CD4-positive, alpha-beta T cell treated with Interleukin-17A for 4 hours (primary cell): ENCODE results near the gene SYT14.
"Not testable (repeated sequence)": the region's sequence is repeated elsewhere in the genome, so short reads cannot be mapped to it uniquely, and the experiment has no call there.

Experiments
- DNase-seq: peaks from one replicate; pipeline ENCODE4 v3.0.0-alpha.2; 2020; ENCODE audit warnings: mixed read lengths

The SYT14 gene

GRCh38 chr1:210027994-210028393, 90.0 kb downstream of the SYT14 start:
- no peak for DNase-seq

- no peak for DNase-seq
Observed at GRCh38 chr1:210031473-210031872, 93.5 kb downstream of the SYT14 start.

- no peak for DNase-seq
Observed at GRCh38 chr1:210043058-210043457, 105.0 kb downstream of the SYT14 start.

- no peak for DNase-seq
Observed at GRCh38 chr1:210049616-210050015, 111.6 kb downstream of the SYT14 start.

- not testable (repeated sequence) for DNase-seq
Observed at GRCh38 chr1:210050491-210050890, 112.5 kb downstream of the SYT14 start.

- DNase-seq: no peak
Observed at GRCh38 chr1:210053126-210053525, 115.1 kb downstream of the SYT14 start.

- no peak for DNase-seq
Observed at GRCh38 chr1:210057593-210057992, 119.6 kb downstream of the SYT14 start.

- no peak for DNase-seq
Observed at GRCh38 chr1:210061992-210062391, 124.0 kb downstream of the SYT14 start.

- no peak for DNase-seq
Observed at GRCh38 chr1:210070531-210070930, 132.5 kb downstream of the SYT14 start.

- no peak for DNase-seq
Observed at GRCh38 chr1:210072129-210072528, 134.1 kb downstream of the SYT14 start.

GRCh38 chr1:210072896-210073504, 135.0 kb downstream of the SYT14 start:
- no peak for DNase-seq

GRCh38 chr1:210074904-210075303, 136.9 kb downstream of the SYT14 start:
- DNase-seq: no peak

- no peak for DNase-seq
Observed at GRCh38 chr1:210076620-210077019, 138.6 kb downstream of the SYT14 start.

- no peak for DNase-seq
Observed at GRCh38 chr1:210081494-210081893, 143.5 kb downstream of the SYT14 start.

GRCh38 chr1:210085359-210085758, 147.3 kb downstream of the SYT14 start:
- no peak for DNase-seq

GRCh38 chr1:210087058-210087457, 149.0 kb downstream of the SYT14 start:
- no peak for DNase-seq

GRCh38 chr1:210089855-210090254, 151.8 kb downstream of the SYT14 start:
- DNase-seq: no peak

- DNase-seq: no peak
Observed at GRCh38 chr1:210092366-210092765, 154.3 kb downstream of the SYT14 start.

- DNase-seq: no peak
Observed at GRCh38 chr1:210093461-210093860, 155.4 kb downstream of the SYT14 start.

GRCh38 chr1:210098356-210098755, 160.3 kb downstream of the SYT14 start:
- DNase-seq: no peak

- no peak for DNase-seq
Observed at GRCh38 chr1:210099921-210100320, 161.9 kb downstream of the SYT14 start.

GRCh38 chr1:210104103-210104502, 166.1 kb downstream of the SYT14 start:
- no peak for DNase-seq

GRCh38 chr1:210112906-210113305, 174.9 kb downstream of the SYT14 start:
- not testable (repeated sequence) for DNase-seq

GRCh38 chr1:210117198-210117597, 179.2 kb downstream of the SYT14 start:
- DNase-seq: no peak

GRCh38 chr1:210117681-210118170, 179.7 kb downstream of the SYT14 start:
- no peak for DNase-seq
